Hepatocyte (in vitro differentiated cells): ENCODE results near the gene SLC12A6.

ENCODE experiments used
- CTCF ChIP-seq: fragments of 200-600 bp; sonication (generic); IDR thresholded peaks from 2 replicates; pipeline ENCODE4 v1.5.1; 2016; ENCODE audit warnings: antibody characterized with exemption, mild to moderate bottlenecking; ENCODE audit not compliant: poor library complexity
- EZH2phosphoT487 ChIP-seq: fragments of 200-600 bp; sonication (generic); IDR thresholded peaks from one replicate; pipeline ENCODE4 v1.6.1; 2018; ENCODE audit warnings: antibody characterized with exemption, mild to moderate bottlenecking, low read depth, moderate library complexity; ENCODE audit not compliant: unreplicated experiment, severe bottlenecking

GRCh38 chr15:34335176-34336032 lies 2.2 kb downstream of the SLC12A6 start:
- TF ChIP-seq CTCF (no peak), EZH2phosphoT487 (no peak)
